ENCODE results near the gene HNF4A. TPM values are rescaled to one million over a fixed set of nuclear protein-coding genes. Genes with fewer than 3 reads are reported as not detected.
"Not testable (repeated sequence)": the region's sequence is repeated elsewhere in the genome, so short reads cannot be mapped to it uniquely, and the experiment has no call there.

HNF4A gene
- total RNA-seq, 2 experiments from 2014 or later = not detected

- DNase-seq (ENCODE audit: low spot score) = no peak
- no peaks in the 10 kb centered on the region for H3K79me2 ChIP-seq (ENCODE audit: insufficient read depth, low read depth, low read length)
- no peak overlapping the region for H2AFZ ChIP-seq (ENCODE audit: low read length)
- H3K9me2 ChIP-seq (ENCODE audit: insufficient read depth, low read length) = no peaks in the 10 kb centered on the region
- no peaks in the 10 kb centered on the region for H3K36me3 ChIP-seq (ENCODE audit: insufficient read depth, low read length)
- H3K4me3 ChIP-seq (ENCODE audit: low read depth, low read length, poor library complexity, severe bottlenecking) = no peak overlapping the region
- ChIA-PET CTCF (ENCODE audit: unreplicated experiment) (no interaction called here), POLR2A (no interaction called here)
- no peak overlapping the region for H3K27ac ChIP-seq (ENCODE audit: low read depth, low read length, poor library complexity, severe bottlenecking)
- TF ChIP-seq EZH2phosphoT487 (IDR thresholded peaks at IDR 0.05; ENCODE audit: borderline replicate concordance, low read depth, low read length) (no peak), CTCF (conservative IDR thresholded peaks at IDR 0.05; ENCODE audit: low read length) (no peak)
- peak overlapping the region; percentile 32 for H3K4me2 ChIP-seq (ENCODE audit: low read length)
- intact Hi-C loops (cut with micrococcal nuclease; ENCODE audit: unreplicated experiment) = no loop called here
- no peaks in the 10 kb centered on the region for H4K20me1 ChIP-seq (ENCODE audit: insufficient read depth, low read length)
- BruUV-seq (replicated peaks) = no TSS peak
- no peaks in the 10 kb centered on the region for H3K9me3 ChIP-seq (ENCODE audit: low read length)
- H3K4me1 ChIP-seq (ENCODE audit: insufficient read depth, low read length, poor library complexity, severe bottlenecking) = no peaks in the 10 kb centered on the region
Measured at GRCh38 chr20:44326391-44327159, 28.9 kb upstream of the HNF4A start.

GRCh38 chr20:44327748-44328147, 27.8 kb upstream of the HNF4A start:
- H3K9me3 ChIP-seq (ENCODE audit: low read length); CTCF ChIA-PET (ENCODE audit: unreplicated experiment); H3K36me3 ChIP-seq (ENCODE audit: insufficient read depth, low read length); H3K79me2 ChIP-seq (ENCODE audit: insufficient read depth, low read depth, low read length); DNase-seq (ENCODE audit: low spot score); H4K20me1 ChIP-seq (ENCODE audit: insufficient read depth, low read length); H3K4me1 ChIP-seq (ENCODE audit: insufficient read depth, low read length, poor library complexity, severe bottlenecking); H3K4me3 ChIP-seq (ENCODE audit: low read depth, low read length, poor library complexity, severe bottlenecking); H3K4me2 ChIP-seq (ENCODE audit: low read length); POLR2A ChIA-PET; H2AFZ ChIP-seq (ENCODE audit: low read length); intact Hi-C loops (cut with micrococcal nuclease; ENCODE audit: unreplicated experiment); BruUV-seq (replicated peaks); H3K27ac ChIP-seq (ENCODE audit: low read depth, low read length, poor library complexity, severe bottlenecking); H3K9me2 ChIP-seq (ENCODE audit: insufficient read depth, low read length): not testable (repeated sequence)

GRCh38 chr20:44328428-44328827, 27.1 kb upstream of the HNF4A start:
- no peak for TF ChIP-seq CTCF (conservative IDR thresholded peaks at IDR 0.05; ENCODE audit: low read length)
- H3K79me2 ChIP-seq (ENCODE audit: insufficient read depth, low read depth, low read length) = no peaks in the 10 kb centered on the region
- DNase-seq (ENCODE audit: low spot score) = no peak
- ChIA-PET CTCF (ENCODE audit: unreplicated experiment) (no interaction called here), POLR2A (interaction anchor here (0.9 kb wide), 1 partner anchor 18 kb away, joined by 3 read pairs; no protein-coding TSS in a partner anchor)
- no peak overlapping the region for H3K4me3 ChIP-seq (ENCODE audit: low read depth, low read length, poor library complexity, severe bottlenecking)
- no peak overlapping the region for H3K4me2 ChIP-seq (ENCODE audit: low read length)
- no peaks in the 10 kb centered on the region for H4K20me1 ChIP-seq (ENCODE audit: insufficient read depth, low read length)
- H3K9me3 ChIP-seq (ENCODE audit: low read length) = no peaks in the 10 kb centered on the region
- H2AFZ ChIP-seq (ENCODE audit: low read length) = no peak overlapping the region
- no peak overlapping the region for H3K27ac ChIP-seq (ENCODE audit: low read depth, low read length, poor library complexity, severe bottlenecking)
- intact Hi-C loops (cut with micrococcal nuclease; ENCODE audit: unreplicated experiment) = no loop called here
- no TSS peak for BruUV-seq (replicated peaks)
- no peaks in the 10 kb centered on the region for H3K9me2 ChIP-seq (ENCODE audit: insufficient read depth, low read length)
- no peaks in the 10 kb centered on the region for H3K36me3 ChIP-seq (ENCODE audit: insufficient read depth, low read length)
- H3K4me1 ChIP-seq (ENCODE audit: insufficient read depth, low read length, poor library complexity, severe bottlenecking) = no peaks in the 10 kb centered on the region

Data from OCI-LY7 (cell line).